Thyroid gland (tissue), 4 donors: ENCODE data around the gene FAM83B.

Experiments
- POLR2A ChIP-seq, 2 donors: fragments of 450-650 bp; IDR thresholded peaks; one replicate each; pipeline ENCODE4 v1.6.1; 2017; ENCODE audit warnings: antibody characterized with exemption in 2 of 2, mild to moderate bottlenecking in 2 of 2, moderate library complexity in 1 of 2
- TF ChIP-seq, protein P1 (sequence below), 6 experiments: fragments of 200-600 bp in 3 of 6; fragments of 450-650 bp in 3 of 6; sonication (generic) in 3 of 6; IDR thresholded peaks; one replicate each; pipeline ENCODE4 v1.5.1; 2016 to 2019; ENCODE audit warnings: antibody characterized with exemption in 6 of 6, mild to moderate bottlenecking in 2 of 6, inconsistent platforms in 1 of 6, moderate library complexity in 1 of 6

DNA sequence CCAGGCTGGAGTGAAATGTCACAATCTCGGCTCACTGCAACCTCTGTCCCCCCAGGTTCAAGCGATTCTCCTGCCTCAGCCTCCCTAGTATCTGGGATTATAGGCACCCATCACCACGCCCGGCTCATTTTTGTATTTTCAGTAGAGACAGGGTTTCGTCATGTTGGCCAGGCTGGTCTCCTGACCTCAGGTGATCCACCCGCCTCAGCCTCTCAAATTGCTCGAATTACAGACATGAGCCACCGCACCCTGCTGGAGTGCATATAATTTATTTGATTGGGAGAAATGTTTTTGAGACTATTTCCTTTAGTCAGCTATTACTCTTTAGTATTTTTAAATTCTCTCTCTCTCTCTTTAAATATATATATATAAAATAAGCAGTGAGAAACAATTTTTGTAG, 29.8 kb downstream of the FAM83B start:
- TF ChIP-seq, protein P1, sequence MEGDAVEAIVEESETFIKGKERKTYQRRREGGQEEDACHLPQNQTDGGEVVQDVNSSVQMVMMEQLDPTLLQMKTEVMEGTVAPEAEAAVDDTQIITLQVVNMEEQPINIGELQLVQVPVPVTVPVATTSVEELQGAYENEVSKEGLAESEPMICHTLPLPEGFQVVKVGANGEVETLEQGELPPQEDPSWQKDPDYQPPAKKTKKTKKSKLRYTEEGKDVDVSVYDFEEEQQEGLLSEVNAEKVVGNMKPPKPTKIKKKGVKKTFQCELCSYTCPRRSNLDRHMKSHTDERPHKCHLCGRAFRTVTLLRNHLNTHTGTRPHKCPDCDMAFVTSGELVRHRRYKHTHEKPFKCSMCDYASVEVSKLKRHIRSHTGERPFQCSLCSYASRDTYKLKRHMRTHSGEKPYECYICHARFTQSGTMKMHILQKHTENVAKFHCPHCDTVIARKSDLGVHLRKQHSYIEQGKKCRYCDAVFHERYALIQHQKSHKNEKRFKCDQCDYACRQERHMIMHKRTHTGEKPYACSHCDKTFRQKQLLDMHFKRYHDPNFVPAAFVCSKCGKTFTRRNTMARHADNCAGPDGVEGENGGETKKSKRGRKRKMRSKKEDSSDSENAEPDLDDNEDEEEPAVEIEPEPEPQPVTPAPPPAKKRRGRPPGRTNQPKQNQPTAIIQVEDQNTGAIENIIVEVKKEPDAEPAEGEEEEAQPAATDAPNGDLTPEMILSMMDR (IDR thresholded peaks at IDR 0.05) = no peak
- no peak for TF ChIP-seq POLR2A (IDR thresholded peaks at IDR 0.05)
